HG03439 (cell line): ENCODE results near the gene MATN1.
A peak's percentile ranks its signal among the peaks of the same experiment; 100 is the strongest.
"Not testable (repeated sequence)": the region's sequence is repeated elsewhere in the genome, so short reads cannot be mapped to it uniquely, and the experiment has no call there.

Source experiments
- ATAC-seq: cut with Tn5 transposase; IDR thresholded peaks from one replicate; pipeline ENCODE4 v1.9.1; 2021; ENCODE audit warnings: mild to moderate bottlenecking, moderate library complexity; ENCODE audit not compliant: unreplicated experiment

Gene MATN1

GRCh38 chr1:30723331-30723755, at the start of gene MATN1:
Gene MATN1 (minus strand): TSS chr1:30723585. CDS start chr1:30723551, 34 bp downstream.
- ATAC-seq = no peak

- no peak for ATAC-seq
Observed at GRCh38 chr1:30771005-30771404, 47.6 kb upstream of the MATN1 start.

GRCh38 chr1:30770150-30770549, 46.8 kb upstream of the MATN1 start:
- no peak for ATAC-seq

DNA sequence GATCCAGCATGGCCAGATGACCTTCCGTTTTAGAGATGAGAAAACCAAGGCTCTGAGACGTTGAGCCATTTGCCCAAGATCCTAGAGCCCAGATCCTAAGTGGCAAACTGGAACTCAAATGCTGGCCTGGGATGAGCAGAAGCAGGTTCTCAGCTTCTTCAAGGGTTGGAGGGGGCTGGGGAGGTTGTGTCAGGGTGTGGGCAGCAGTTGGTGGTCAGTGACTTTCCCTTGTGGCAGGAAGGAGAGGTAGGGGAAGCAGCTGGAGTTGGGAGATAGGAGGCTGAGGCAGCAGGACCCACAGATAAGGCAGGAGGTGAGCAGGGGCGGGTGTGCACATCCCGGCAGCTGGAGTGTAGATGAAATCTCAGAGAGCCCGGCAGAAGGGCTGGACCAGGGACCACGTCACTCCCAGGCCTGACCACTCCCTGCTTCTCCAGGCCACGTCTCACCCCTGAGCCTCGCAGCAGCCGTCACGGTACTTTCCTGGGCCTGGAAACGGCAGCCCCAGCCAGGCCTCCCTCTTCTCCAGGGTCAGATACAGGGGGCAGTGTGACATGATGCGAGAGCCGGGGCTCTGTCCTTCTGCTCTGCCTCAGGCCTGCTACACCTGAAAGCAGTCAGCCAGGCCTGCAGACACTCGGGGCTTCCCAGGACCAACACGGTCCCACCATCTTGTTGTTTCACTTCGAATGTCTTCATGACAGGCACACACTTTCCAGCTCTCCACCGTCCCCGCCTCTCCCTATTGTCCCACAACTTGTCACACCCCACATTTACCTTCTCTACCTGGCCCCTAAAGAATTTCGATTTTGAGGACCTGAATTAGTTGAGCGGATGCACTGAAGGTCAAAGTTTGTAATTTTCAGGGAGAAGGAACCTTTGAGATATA, 45.7 kb upstream of the MATN1 start:
- ATAC-seq = no peak

DNA sequence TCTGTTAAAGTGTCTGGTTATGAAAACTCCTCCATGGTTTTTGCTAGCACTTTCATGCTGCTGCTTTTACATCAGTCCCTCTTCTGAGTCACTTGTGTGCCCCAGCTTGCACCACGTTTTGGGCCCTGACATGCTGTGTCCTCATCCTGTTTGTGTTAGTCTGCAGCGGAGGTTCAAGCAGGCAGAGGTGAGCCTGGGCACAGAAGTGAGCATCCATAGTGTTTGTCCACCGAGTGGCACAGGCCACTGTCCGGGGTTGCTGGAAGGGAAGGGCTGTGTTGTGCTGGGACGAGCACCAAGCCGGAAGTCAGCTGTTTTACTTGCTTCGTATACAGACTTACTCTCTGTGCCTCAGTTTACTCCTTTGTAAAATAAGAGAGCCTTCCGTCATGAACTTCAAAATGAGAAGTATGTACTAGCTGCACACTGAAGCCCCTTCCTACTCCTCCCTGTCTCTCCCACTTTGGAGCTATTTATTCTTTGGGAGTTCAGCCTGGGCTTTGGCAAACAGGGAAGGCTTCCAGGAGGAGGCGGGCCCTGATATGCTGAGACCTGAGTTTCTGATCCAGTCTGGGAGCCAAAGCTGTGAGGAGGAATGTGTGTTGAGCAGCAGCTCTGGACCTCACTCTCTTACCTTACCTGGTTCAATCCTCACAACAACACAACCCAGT, 44.9 kb upstream of the MATN1 start:
- no peak for ATAC-seq

- ATAC-seq = not testable (repeated sequence)
Observed at GRCh38 chr1:30766948-30767347, 43.6 kb upstream of the MATN1 start.

GRCh38 chr1:30765556-30766434, 42.4 kb upstream of the MATN1 start:
- ATAC-seq = no peak

GRCh38 chr1:30764939-30765555, 41.7 kb upstream of the MATN1 start:
- peak; percentile 57 for ATAC-seq

GRCh38 chr1:30764396-30764795, 41.0 kb upstream of the MATN1 start:
- no peak for ATAC-seq

DNA sequence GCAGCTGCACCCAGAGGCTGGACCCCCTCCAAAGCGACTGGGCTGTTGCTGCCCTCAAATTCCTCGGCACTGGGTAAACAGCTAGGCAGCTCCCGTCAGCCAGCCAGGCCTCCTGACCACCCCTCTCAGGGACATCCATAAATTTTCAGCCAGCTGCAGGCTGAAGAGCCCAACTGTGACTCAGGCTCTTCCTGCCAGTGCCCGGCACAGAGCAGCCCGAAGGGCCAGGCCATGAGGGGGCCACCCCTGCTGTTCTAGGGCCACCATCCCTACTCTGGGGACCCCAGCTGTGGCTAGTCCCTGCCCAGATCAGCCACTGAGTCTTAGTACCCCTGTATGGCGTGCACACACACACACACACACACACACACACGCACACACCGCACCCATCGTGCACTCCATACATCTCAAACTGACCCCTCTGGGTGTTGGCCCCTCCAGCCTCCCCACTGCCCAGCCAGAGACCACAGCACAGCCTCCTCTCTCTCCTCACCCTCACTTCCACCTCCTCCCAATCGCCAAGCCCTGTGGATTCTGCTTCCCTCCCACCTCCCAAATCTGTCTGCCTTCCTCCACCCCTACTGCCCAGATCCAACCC, 40.4 kb upstream of the MATN1 start:
- no peak for ATAC-seq

DNA sequence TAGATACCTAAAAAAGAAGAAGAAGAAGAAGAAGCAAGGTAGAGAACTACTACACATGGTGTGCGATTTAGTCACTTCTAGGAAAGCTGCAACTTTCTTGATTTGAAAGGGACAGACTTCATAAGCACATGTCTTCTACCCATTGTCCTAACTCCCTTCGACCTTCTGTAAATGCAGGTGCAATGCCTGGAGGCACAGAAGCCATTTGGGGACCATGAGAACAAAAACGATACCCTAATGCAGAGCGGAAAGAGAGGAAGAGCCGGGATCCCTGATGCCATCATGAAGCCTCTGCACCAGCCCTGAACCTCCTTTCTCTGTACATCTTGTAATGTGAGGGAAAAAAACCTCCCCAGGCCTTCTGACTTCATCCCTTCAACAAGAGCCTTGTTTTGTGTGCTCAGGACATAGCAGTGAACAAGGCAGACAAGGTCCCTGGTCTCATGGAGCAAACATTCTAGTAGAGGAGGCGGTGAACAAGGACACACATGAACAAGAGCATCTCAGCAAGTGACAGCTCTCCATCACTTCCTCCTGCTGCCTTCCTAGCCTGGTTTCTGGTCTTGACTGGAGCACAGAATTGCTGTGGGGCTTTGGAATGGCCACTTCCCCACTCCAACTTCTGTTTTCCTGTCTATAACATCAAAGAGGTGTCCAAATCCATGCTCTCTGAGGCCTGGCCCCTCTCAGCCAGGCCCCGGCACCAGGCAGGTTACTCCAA, 39.7 kb upstream of the MATN1 start:
- no peak for ATAC-seq

DNA sequence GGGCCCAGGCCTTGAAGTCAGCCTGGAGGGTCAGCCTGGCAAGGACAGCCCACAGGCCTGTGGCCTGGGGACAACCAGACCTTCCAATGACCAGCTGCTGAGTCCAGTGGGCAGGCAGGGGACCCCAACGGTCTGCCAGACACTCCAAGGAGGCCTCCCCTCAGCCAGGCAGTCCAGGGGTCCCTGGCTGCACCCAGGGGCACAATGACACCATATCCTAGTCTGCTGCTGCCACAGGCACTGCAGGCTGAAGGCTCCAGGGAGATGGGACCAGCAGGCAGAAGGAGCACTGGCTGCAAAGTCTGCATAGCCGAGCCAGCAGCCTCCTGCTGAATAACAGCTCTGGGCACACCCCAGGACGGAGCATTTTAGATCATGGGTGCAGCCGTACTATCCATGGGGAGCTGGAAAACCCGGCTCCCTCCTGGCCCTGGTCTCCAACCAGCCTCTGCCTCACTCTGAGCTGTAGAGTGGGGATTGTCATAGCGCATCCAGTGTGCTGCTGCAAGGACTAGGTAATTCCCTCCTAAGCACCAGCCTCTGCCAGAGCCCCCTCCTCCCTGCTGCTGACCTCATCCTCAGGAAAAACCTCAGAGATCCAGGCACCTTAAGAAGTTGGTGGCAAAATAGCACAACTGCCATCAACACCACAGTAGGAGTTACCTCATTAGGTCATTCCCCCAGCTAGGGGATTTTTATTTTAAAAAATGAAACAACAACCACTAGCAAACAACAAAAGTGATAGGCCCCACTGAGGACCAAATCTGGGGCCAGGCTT, 39.0 kb upstream of the MATN1 start:
- ATAC-seq = no peak

DNA sequence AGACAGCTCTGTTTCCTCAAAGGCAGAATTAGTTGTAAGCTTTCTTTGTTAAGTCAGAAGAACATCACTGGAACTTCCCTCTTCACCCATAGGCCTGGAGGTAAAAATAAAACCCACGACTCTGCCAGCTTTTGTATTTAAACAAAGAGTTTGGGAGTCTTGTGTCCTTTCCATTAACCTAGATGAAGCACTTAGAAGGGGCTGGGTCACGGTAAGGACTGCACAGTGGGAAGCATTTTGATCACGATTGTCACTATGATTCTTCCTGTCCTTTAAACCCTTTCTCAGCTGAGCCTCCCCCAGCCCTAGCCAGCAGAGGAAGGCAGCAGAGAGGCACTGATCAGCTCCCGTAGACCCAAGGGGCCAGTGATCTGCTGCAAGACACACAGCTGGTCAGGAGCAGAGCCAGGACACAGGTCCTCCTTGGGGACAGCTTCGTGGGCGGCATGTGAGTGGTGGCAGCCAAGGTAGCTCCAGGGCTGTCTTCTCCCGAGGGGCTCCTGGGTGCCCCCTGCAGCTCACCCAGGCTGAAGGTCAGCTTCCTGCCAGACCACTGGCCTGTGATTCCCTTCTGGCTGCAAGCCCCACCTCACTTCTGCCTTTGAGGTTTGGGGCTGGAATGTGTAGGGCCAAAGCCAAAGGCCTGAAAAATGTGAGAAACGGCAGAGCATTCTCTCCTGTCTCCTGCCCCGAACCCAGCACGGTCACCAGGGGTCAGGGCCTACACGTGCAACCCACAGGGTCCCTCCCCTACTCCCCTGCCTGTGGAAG, 38.2 kb upstream of the MATN1 start:
- ATAC-seq = no peak

- no peak for ATAC-seq
Observed at GRCh38 chr1:30760596-30761324, 37.4 kb upstream of the MATN1 start.

GRCh38 chr1:30759718-30760281, 36.4 kb upstream of the MATN1 start:
- ATAC-seq = no peak

DNA sequence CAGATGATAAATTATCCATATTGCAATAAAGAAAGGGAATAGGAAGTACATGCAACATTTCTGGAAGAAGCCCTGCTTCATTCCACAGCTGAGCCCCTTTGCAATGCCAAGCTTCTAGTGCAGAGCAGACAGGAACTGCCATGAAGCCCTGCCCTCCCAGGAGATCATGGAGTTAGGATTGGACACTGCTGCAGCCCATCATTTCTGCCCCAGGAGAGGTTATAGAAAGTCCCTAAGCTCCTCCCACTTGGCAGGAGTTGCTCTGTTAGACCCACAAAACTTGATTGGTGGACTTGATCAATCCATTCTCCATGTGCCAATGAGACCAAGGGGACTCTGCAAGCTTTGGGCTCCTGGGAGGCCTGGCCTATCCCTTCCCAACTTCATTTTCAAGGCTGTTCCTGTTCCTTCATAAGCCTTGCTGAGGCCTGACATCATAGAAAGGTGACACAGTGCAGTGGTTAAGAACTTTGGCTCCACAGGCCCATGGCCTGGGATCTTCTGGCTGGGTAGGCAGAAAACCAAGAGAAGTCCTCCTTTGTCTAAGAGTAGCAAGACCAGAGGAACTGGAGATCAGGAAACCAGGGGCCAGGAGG, 35.5 kb upstream of the MATN1 start:
- no peak for ATAC-seq
